SU-DHL-6 (cell line): ENCODE data around the gene HLA-F.

Experiments used
- H2AFZ ChIP-seq: fragments of 200-600 bp; sonication (generic); 2 replicates; pipeline ENCODE4 v1.6.1; 2014; ENCODE audit warnings: low read depth, mild to moderate bottlenecking, moderate library complexity, mixed read lengths, antibody characterized with exemption, low read length; ENCODE audit not compliant: severe bottlenecking
- H3F3A ChIP-seq: fragments of 200-600 bp; shearing (Covaris generic); 2 replicates; pipeline ENCODE4 v1.6.0; 2016; ENCODE audit warnings: antibody characterized with exemption, mild to moderate bottlenecking; ENCODE audit not compliant: insufficient read depth
- H3K27ac ChIP-seq: fragments of 200-600 bp; sonication (generic); 2 replicates; pipeline ENCODE4 v1.5.1; 2016; ENCODE audit warnings: low read depth, mild to moderate bottlenecking, low read length, moderate library complexity, mixed read lengths
- H3K27me3 ChIP-seq: fragments of 200-600 bp; sonication (generic), shearing (Covaris generic); 2 replicates; pipeline ENCODE4 v1.6.0; 2014; ENCODE audit warnings: mild to moderate bottlenecking, low read length
- H3K36me3 ChIP-seq: fragments of 200-600 bp; sonication (generic); 2 replicates; pipeline ENCODE4 v1.6.1; 2014; ENCODE audit warnings: mild to moderate bottlenecking, low read length, mixed read lengths
- H3K4me2 ChIP-seq: fragments of 300-600, 200-600 bp; shearing (Covaris generic), sonication (generic); 2 replicates; pipeline ENCODE4 v1.6.0; 2014; ENCODE audit warnings: low read length, low read depth, mild to moderate bottlenecking; ENCODE audit not compliant: poor library complexity, severe bottlenecking
- H3K4me3 ChIP-seq: fragments of 200-600 bp; sonication (generic); 2 replicates; pipeline ENCODE4 v1.5.1; 2014; ENCODE audit warnings: antibody characterized with exemption, low read length, mild to moderate bottlenecking, mixed read lengths; ENCODE audit not compliant: insufficient read depth, poor library complexity, severe bottlenecking
- H3K79me2 ChIP-seq: fragments of 200-600 bp; sonication (generic); 2 replicates; pipeline ENCODE4 v1.6.1; 2014; ENCODE audit warnings: mild to moderate bottlenecking, low read length, moderate library complexity; ENCODE audit not compliant: insufficient read depth
- H3K9ac ChIP-seq: fragments of 200-600 bp; sonication (generic); 2 replicates; pipeline ENCODE4 v1.7.0; 2014; ENCODE audit warnings: mild to moderate bottlenecking, low read length
- H3K9me2 ChIP-seq: fragments of 200-600 bp; sonication (generic); replicated peaks from 2 replicates; pipeline ENCODE4 v1.6.1; 2014; ENCODE audit warnings: low read length; ENCODE audit not compliant: insufficient read depth
- H3K9me3 ChIP-seq: fragments of 200-600 bp; sonication (generic); 2 replicates; pipeline ENCODE4 v1.6.1; 2014; ENCODE audit warnings: low read length, mixed read lengths; ENCODE audit not compliant: insufficient read depth
- H4K20me1 ChIP-seq: fragments of 200-600 bp; sonication (generic); 2 replicates; pipeline ENCODE4 v1.6.1; 2014; ENCODE audit warnings: low read depth, mild to moderate bottlenecking, antibody characterized with exemption, low read length, moderate library complexity, mixed read lengths
- CTCF ChIP-seq: fragments of 200-600 bp; sonication (generic); IDR thresholded peaks from one replicate; pipeline ENCODE4 v1.5.1; 2017; ENCODE audit warnings: antibody characterized with exemption, mild to moderate bottlenecking, low read length, moderate library complexity; ENCODE audit not compliant: insufficient read depth, poor library complexity, severe bottlenecking
- EZH2phosphoT487 ChIP-seq: fragments of 200-600 bp; sonication (generic), shearing (Covaris generic); conservative IDR thresholded peaks from 2 replicates; pipeline ENCODE4 v1.6.1; 2018; ENCODE audit warnings: mild to moderate bottlenecking, antibody characterized with exemption, low read length, moderate library complexity, mixed read lengths

The HLA-F gene

DNA sequence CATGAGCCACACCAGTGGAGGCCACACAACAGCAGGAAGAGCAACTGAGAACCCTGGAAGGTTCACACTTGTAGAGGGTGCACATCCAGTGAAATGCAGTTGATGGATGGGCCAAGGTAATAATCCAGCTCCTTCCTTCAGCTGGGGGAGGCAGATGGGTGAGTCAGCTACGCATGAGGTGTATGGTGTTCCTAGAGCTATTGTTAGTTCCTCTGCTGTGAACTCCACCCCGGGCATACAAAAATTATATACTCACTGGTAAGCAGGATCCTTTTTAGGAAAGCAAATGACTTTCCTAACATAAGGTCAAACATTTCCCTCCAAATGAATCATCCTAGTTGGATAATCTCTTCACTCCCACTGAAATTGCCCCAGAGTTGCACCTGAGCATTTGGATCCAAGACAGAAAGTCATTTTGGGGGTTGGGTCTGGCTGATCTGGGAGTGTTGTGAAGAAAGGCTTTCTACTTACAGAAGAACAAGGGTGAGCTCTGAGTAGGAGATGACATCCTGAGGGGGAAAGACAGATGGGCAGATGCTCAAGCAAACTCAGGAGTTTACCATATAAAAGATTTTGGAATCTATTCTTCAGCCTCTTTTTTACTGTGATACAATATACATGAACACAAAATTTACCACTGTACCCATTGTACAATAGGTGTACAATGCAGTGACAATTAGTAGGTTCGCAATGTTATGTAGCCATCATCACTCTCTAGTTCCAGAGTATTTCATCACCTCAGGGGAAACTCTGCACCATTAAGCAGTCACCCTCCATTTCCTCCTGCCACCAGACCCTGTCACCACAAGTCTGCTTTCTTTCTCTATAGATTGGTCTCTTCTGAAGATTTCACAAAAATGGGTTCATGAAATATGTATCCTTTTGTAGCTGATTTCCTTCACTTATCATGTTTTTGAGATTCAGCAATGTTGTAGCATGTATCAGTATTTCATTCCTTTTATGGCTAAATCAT is 11.1 kb downstream of the HLA-F start:
- Histone ChIP-seq H3K9me3 (no peaks in the 10 kb centered on the region), H3K36me3 (no peaks in the 10 kb centered on the region), H3K4me3 (no peak overlapping the region), H3K79me2 (no peaks in the 10 kb centered on the region), H2AFZ (no peak overlapping the region), H3K9ac (no peak overlapping the region), H3K4me2 (no peak overlapping the region), H3K27ac (no peak overlapping the region), H3F3A (no peaks in the 10 kb centered on the region), H3K27me3 (no peaks in the 10 kb centered on the region), H3K9me2 (no peaks in the 10 kb centered on the region), H4K20me1 (no peaks in the 10 kb centered on the region)
- TF ChIP-seq EZH2phosphoT487: no peak
- TF ChIP-seq CTCF: no peak

GRCh38 chr6:29736563-29736962 is 13.3 kb downstream of the HLA-F start:
- no peak overlapping the region for H3K4me3 ChIP-seq
- no peaks in the 10 kb centered on the region for H3K79me2 ChIP-seq
- no peaks in the 10 kb centered on the region for H3K36me3 ChIP-seq
- TF ChIP-seq CTCF (no peak), EZH2phosphoT487 (no peak)
- no peaks in the 10 kb centered on the region for H4K20me1 ChIP-seq
- no peaks in the 10 kb centered on the region for H3K9me3 ChIP-seq
- no peak overlapping the region for H3K27ac ChIP-seq
- H3F3A ChIP-seq: no peaks in the 10 kb centered on the region
- H2AFZ ChIP-seq: no peak overlapping the region
- H3K4me2 ChIP-seq: no peak overlapping the region
- H3K27me3 ChIP-seq: no peaks in the 10 kb centered on the region
- no peaks in the 10 kb centered on the region for H3K9me2 ChIP-seq
- no peak overlapping the region for H3K9ac ChIP-seq

- TF ChIP-seq EZH2phosphoT487: no peak
- TF ChIP-seq CTCF: peak; percentile 92
- Histone ChIP-seq H3K4me3 (no peak overlapping the region), H3K9me3 (no peaks in the 10 kb centered on the region), H3K4me2 (no peak overlapping the region), H3K36me3 (no peaks in the 10 kb centered on the region), H3K9me2 (no peaks in the 10 kb centered on the region), H3K79me2 (no peaks in the 10 kb centered on the region), H2AFZ (no peak overlapping the region), H3K27ac (no peak overlapping the region), H3K27me3 (no peaks in the 10 kb centered on the region), H3K9ac (no peak overlapping the region), H4K20me1 (no peaks in the 10 kb centered on the region), H3F3A (no peaks in the 10 kb centered on the region)
These were observed 14.7 kb downstream of the HLA-F start for GRCh38 chr6:29737707-29738630.
